GM12878 (cell line): ENCODE data around the gene EPHA5. TPM values are rescaled to one million over a fixed set of nuclear protein-coding genes. Genes with fewer than 3 reads are reported as not detected.

Experiments
- ATAC-seq: fragments of 200-7000 bp; cut with Tn5 transposase; 3 replicates; pipeline ENCODE4 v1.9.1; 2020; ENCODE audit warnings: mild to moderate bottlenecking, moderate library complexity
- BruUV-seq: library from RNA; stranded (reverse); fragments of 400-500 nt; replicated peaks from 2 replicates; lab custom pipeline; 2021; lab: Mats Ljungman, UMichigan
- CTCF ChIA-PET: fragments of 300-600 bp; sonication (Branson Sonifier 250); formaldehyde crosslinking; extraction: SDS; loops from one replicate; lab custom pipeline; 2021; ENCODE audit warnings: inconsistent platforms; lab: Yijun Ruan, JAX
- POLR2A ChIA-PET: fragments of 350-600 bp; formaldehyde crosslinking; extraction: SDS; loops from one replicate; lab custom pipeline; 2021; ENCODE audit warnings: inconsistent platforms; lab: Charles Lee
- RAD21 ChIA-PET: fragments of 300-600 bp; sonication (Branson Sonifier 250); formaldehyde crosslinking; loops from one replicate; lab custom pipeline; 2023; ENCODE audit warnings: antibody characterized with exemption; ENCODE audit not compliant: unreplicated experiment; lab: Charles Lee
- SMC1A ChIA-PET: fragments of 300-600 bp; sonication (Branson Sonifier 250); formaldehyde crosslinking; loops from one replicate; lab custom pipeline; 2023; ENCODE audit not compliant: unreplicated experiment, uncharacterized antibody; lab: Charles Lee
- DNase-seq: peaks from one replicate; pipeline ENCODE4 v3.0.0-alpha.2; 2011; ENCODE audit warnings: low read depth, low spot score
- FAIRE-seq: peaks from 3 replicates; lab custom pipeline; 2011; peaks lifted over from hg19 to GRCh38; lab: Jason Lieb, UNC
- H2AFZ ChIP-seq: 2 replicates; pipeline ENCODE4 v1.6.0; 2011; ENCODE audit warnings: low read depth, low read length, control low read depth; ENCODE audit not compliant: control insufficient read depth
- H3K27ac ChIP-seq: 2 replicates; pipeline ENCODE4 v1.5.1; 2011; ENCODE audit warnings: control low read depth; ENCODE audit not compliant: control insufficient read depth, insufficient read depth
- H3K27me3 ChIP-seq, 2 experiments: replicated peaks in 1 of 2; 2 replicates each; pipeline versions ENCODE4 v1.6.0 to v1.6.1; 2011; ENCODE audit warnings: low read length in 1 of 2; ENCODE audit not compliant: control insufficient read depth in 2 of 2, insufficient read depth in 2 of 2
- H3K36me3 ChIP-seq, 2 experiments: 2 replicates each; pipeline ENCODE4 v1.5.1; 2011; ENCODE audit warnings: low read length in 1 of 2; ENCODE audit not compliant: control insufficient read depth in 2 of 2, insufficient read depth in 2 of 2
- H3K4me1 ChIP-seq: 2 replicates; pipeline ENCODE4 v1.6.1; 2011; ENCODE audit warnings: mild to moderate bottlenecking, low read length, moderate library complexity, mixed read lengths; ENCODE audit not compliant: control insufficient read depth, insufficient read depth
- H3K4me2 ChIP-seq: 2 replicates; pipeline ENCODE4 v1.6.0; 2011; ENCODE audit warnings: control low read depth; ENCODE audit not compliant: control insufficient read depth, insufficient read depth
- H3K4me3 ChIP-seq: fragments of 200-600 bp; sonication (generic); 2 replicates; pipeline ENCODE4 v1.5.1; 2016
- H3K79me2 ChIP-seq: 2 replicates; pipeline ENCODE4 v1.6.0; 2011; ENCODE audit warnings: low read length; ENCODE audit not compliant: control insufficient read depth, insufficient read depth
- H3K9ac ChIP-seq: 2 replicates; pipeline ENCODE4 v1.8.0; 2011; ENCODE audit warnings: low read length, control low read depth, mixed read lengths; ENCODE audit not compliant: control insufficient read depth, insufficient read depth
- H3K9me3 ChIP-seq: replicated peaks from 3 replicates; pipeline ENCODE4 v1.5.1; 2011; ENCODE audit warnings: mild to moderate bottlenecking, low read length; ENCODE audit not compliant: control insufficient read depth, insufficient read depth
- H4K20me1 ChIP-seq: 2 replicates; pipeline ENCODE4 v1.6.0; 2011; ENCODE audit not compliant: control insufficient read depth, insufficient read depth
- ATF2 ChIP-seq: IDR thresholded peaks from 2 replicates; pipeline ENCODE4 v1.6.1; 2012; ENCODE audit warnings: low read length, inconsistent platforms
- CBFB ChIP-seq: IDR thresholded peaks from 2 replicates; pipeline ENCODE4 v1.6.1; 2016; ENCODE audit warnings: antibody characterized with exemption, low read depth
- CBX3 ChIP-seq: fragments of 200-600 bp; sonication (generic); IDR thresholded peaks from 2 replicates; pipeline ENCODE4 v1.6.1; 2016; ENCODE audit warnings: low read depth, borderline replicate concordance
- E2F4 ChIP-seq: IDR thresholded peaks from 2 replicates; pipeline ENCODE4 v1.6.1; 2012; ENCODE audit warnings: low read depth, low read length, improper control_type of control experiment
- HDAC6 ChIP-seq: fragments of 200-600 bp; sonication (generic); IDR thresholded peaks from one replicate; pipeline ENCODE4 v1.8.0; 2017; ENCODE audit warnings: antibody characterized with exemption; ENCODE audit not compliant: unreplicated experiment
- HDGF ChIP-seq: fragments of 450-650 bp; IDR thresholded peaks from 2 replicates; pipeline ENCODE4 v1.6.1; 2016; ENCODE audit warnings: antibody characterized with exemption
- NKRF ChIP-seq: fragments of 450-650 bp; conservative IDR thresholded peaks from 2 replicates; pipeline ENCODE4 v1.6.1; 2017; ENCODE audit warnings: mild to moderate bottlenecking, moderate library complexity
- NRF1 ChIP-seq: conservative IDR thresholded peaks from 2 replicates; pipeline ENCODE4 v1.6.1; 2011; ENCODE audit warnings: mild to moderate bottlenecking, low read depth, low read length, improper control_type of control experiment
- PML ChIP-seq: IDR thresholded peaks from 2 replicates; pipeline ENCODE4 v1.6.1; 2012; ENCODE audit warnings: low read length, inconsistent platforms
- SMARCA5 ChIP-seq: fragments of 450-650 bp; IDR thresholded peaks from 2 replicates; pipeline ENCODE4 v1.6.1; 2017; ENCODE audit warnings: mild to moderate bottlenecking
- STAT1 ChIP-seq: fragments of 450-650 bp; conservative IDR thresholded peaks from 2 replicates; pipeline ENCODE4 v1.6.1; 2014; ENCODE audit warnings: antibody characterized with exemption, mild to moderate bottlenecking
- ZBTB11 ChIP-seq: fragments of 450-650 bp; formaldehyde crosslinking; IDR thresholded peaks from 2 replicates; pipeline ENCODE4 v1.5.0; 2022; ENCODE audit warnings: mild to moderate bottlenecking, missing genetic modification characterization
- ZNF592 ChIP-seq: fragments of 450-650 bp; IDR thresholded peaks from 2 replicates; pipeline ENCODE4 v1.6.1; 2017; ENCODE audit warnings: mild to moderate bottlenecking, moderate library complexity
- WGBS: methylation state at CpG from one replicate; pipeline ENCODE4 v1.1.6; 2016; ENCODE audit warnings: low lambda C conversion rate; ENCODE audit not compliant: insufficient replicate concordance, insufficient coverage; ENCODE audit errors: missing lambda C conversion rate; 5-methylcytosine and 5-hydroxymethylcytosine counted together
- in situ Hi-C: fragments of 300-500 bp; cut with MboI; formaldehyde crosslinking; loops from 9 replicates; pipeline ENCODE4 v1.14.3; 2018; ENCODE audit warnings: mixed read lengths
- intact Hi-C: fragments of 100-400 bp; cut with micrococcal nuclease; formaldehyde crosslinking; loops from one replicate; pipeline ENCODE4 v1.14.2; 2022; ENCODE audit not compliant: unreplicated experiment
- polyA plus RNA-seq, 11 experiments: library from polyadenylated mRNA; depleted of rRNA in 4 of 11; unstranded in 6 of 11; stranded (reverse) in 5 of 11; fragments of >200 nt; fragmentation: Nextera tagmentation in 4 of 11; fragmentation: Illumina TruSeq in 1 of 11; extraction: Ambion mirVana in 4 of 11; extraction: Trizol in 1 of 11; gene quantifications; 1 replicate in 1 of 11; 2 replicates in 10 of 11; pipeline versions ENCODE4 v1.2.1 to v1.2.3, GENCODE V29; 2011 to 2016; ENCODE audit warnings: inconsistent platforms in 2 of 11, missing spikeins in 2 of 11, low read depth in 1 of 11
- total RNA-seq, 4 experiments: library from RNA; depleted of rRNA in 3 of 4; stranded (reverse); fragments of >200 nt in 3 of 4; fragmentation: Illumina TruSeq in 1 of 4; extraction: Trizol in 1 of 4; gene quantifications; 2 replicates each; pipeline versions ENCODE4 v1.2.1 to v1.2.3, GENCODE V29; 2013 to 2021

The EPHA5 gene
- total and polyA plus RNA-seq, 10 of the 15 experiments (the other 5 are each of a cell fraction or from before 2014, with no cell fraction given) = not detected

- H3K36me3 ChIP-seq = no peaks in the 10 kb centered on the region
- no peaks in the 10 kb centered on the region for H3K4me1 ChIP-seq
- TF ChIP-seq NRF1 = no peak
- TF ChIP-seq HDGF = no peak
- TF ChIP-seq CBFB = no peak
- no peak for TF ChIP-seq SMARCA5
- no peak for TF ChIP-seq HDAC6
- no peak for TF ChIP-seq ZBTB11
- TF ChIP-seq CBX3 = no peak
- no peak for TF ChIP-seq PML
- no peak for TF ChIP-seq ZNF592
- TF ChIP-seq NKRF = no peak
- TF ChIP-seq STAT1 = no peak
- TF ChIP-seq ATF2 = no peak
- TF ChIP-seq E2F4 = no peak
- TF ChIP-seq, all 136 proteins: peak for 0
- no peaks in the 10 kb centered on the region for H4K20me1 ChIP-seq
- ChIA-PET POLR2A (no interaction called here), SMC1A (no interaction called here), RAD21 (no interaction called here), CTCF (no interaction called here)
- FAIRE-seq (no peak), ATAC-seq (no peak), DNase-seq (no peak)
- no TSS peak for BruUV-seq
- H3K27ac ChIP-seq = no peak overlapping the region
- intact Hi-C loops (no loop called here), in situ Hi-C loops (no loop called here)
- no peaks in the 10 kb centered on the region for H3K27me3 ChIP-seq
- H3K9ac ChIP-seq = no peak overlapping the region
- WGBS = 2% methylated on average over 3 of the region's 3 CpGs
- no peaks in the 10 kb centered on the region for H3K79me2 ChIP-seq
- H2AFZ ChIP-seq = no peak overlapping the region
- H3K9me3 ChIP-seq = no peaks in the 10 kb centered on the region
- no peak overlapping the region for H3K4me2 ChIP-seq
- no peak overlapping the region for H3K4me3 ChIP-seq
Observed at GRCh38 chr4:65535113-65535512, 135.2 kb downstream of the EPHA5 start.
